Suprapubic skin (tissue), 3 donors: ENCODE results near the gene PCDHGC5.

Experiments used
- CTCF ChIP-seq, 2 donors: fragments of 200-600 bp in 1 of 2; fragments of 450-650 bp in 1 of 2; sonication (generic) in 1 of 2; IDR thresholded peaks; one replicate each; pipeline ENCODE4 v1.5.1; 2016 to 2019; ENCODE audit warnings: antibody characterized with exemption in 2 of 2, mild to moderate bottlenecking in 1 of 2, moderate library complexity in 1 of 2
- POLR2A ChIP-seq, 2 donors: fragments of 450-650 bp; IDR thresholded peaks; one replicate each; pipeline ENCODE4 v1.6.1; 2017; ENCODE audit warnings: antibody characterized with exemption in 2 of 2, mild to moderate bottlenecking in 2 of 2, moderate library complexity in 2 of 2

- TF ChIP-seq POLR2A (IDR thresholded peaks at IDR 0.05): no peak
- TF ChIP-seq CTCF (IDR thresholded peaks at IDR 0.05): no peak
These were observed 27.8 kb downstream of the PCDHGC5 start for GRCh38 chr5:141516672-141517025.
